Forelimb muscle (tissue), 1 donor: ENCODE results near the gene HPSE2. TPM values are rescaled to one million over a fixed set of nuclear protein-coding genes. Genes with fewer than 3 reads are reported as not detected.
A peak's percentile ranks its signal among the peaks of the same experiment; 100 is the strongest.
"Not testable (repeated sequence)": the region's sequence is repeated elsewhere in the genome, so short reads cannot be mapped to it uniquely, and the experiment has no call there.

Experiments used
- DNase-seq: peaks from one replicate; pipeline ENCODE4 v3.0.0-alpha.2; 2013; ENCODE audit warnings: low read depth
- polyA plus RNA-seq: library from polyadenylated mRNA; unstranded; fragments of 120-200 nt; gene quantifications from one replicate; pipeline ENCODE4 v1.2.1, GENCODE V29; 2013; ENCODE audit not compliant: insufficient read length

The HPSE2 gene
- polyA plus RNA-seq, 1 donor, result 0.25 TPM

DNA sequence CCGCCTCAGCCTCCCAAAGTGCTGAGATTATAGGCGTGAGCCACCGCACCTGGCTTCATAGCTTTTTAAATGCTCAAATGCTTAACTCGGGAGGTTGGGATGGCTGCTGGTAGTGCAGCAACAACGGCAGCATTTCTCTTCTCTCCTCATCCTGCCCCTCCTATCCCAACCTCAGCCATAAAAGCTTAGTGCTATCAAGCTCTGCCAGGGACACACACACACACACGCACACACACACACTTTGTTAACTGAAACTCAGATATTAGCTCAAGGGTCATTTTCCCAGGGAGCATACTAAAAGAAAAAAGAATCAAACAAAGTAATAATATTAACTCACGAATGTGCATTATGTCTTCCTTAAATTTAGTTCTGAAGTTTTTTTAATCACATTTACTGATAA, 725.9 kb downstream of the HPSE2 start:
- no peak for DNase-seq

DNA sequence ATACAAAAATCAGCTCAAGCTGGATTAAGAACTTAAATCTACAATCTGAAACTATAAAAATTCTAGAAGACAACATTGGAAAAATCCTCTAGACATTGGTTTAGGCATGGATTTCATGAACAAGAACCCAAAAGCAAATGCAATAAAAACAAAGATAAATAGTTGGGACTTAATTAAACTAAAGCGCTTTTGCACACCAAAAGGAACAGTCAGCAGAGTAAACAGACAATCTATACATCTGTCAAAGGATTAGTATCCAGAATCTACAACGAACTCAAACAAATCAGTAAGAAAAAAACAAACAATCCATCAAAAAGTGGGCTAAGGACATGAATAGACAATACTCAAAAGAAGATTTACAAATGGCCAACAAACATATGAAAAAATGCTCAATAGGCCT, 733.1 kb downstream of the HPSE2 start:
- DNase-seq, result not testable (repeated sequence)

DNA sequence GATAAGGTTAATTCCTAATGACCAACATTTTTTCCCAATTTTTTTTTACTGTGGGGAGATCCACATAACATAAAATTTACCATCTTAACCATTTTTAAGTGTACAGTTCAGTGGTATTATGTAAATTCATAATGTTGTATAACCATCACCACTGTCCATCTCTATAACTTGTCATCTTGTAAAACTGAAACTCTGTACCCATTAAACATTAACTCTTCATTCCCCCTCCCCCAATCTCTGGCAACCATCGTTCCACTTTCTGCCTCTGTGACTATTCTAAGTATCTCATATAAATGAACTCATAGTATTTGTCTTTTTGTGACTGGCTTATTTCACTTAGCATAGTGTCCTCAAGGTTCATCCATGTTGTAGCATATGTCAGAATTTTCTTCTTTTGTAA, 742.9 kb downstream of the HPSE2 start:
- no peak for DNase-seq

DNA sequence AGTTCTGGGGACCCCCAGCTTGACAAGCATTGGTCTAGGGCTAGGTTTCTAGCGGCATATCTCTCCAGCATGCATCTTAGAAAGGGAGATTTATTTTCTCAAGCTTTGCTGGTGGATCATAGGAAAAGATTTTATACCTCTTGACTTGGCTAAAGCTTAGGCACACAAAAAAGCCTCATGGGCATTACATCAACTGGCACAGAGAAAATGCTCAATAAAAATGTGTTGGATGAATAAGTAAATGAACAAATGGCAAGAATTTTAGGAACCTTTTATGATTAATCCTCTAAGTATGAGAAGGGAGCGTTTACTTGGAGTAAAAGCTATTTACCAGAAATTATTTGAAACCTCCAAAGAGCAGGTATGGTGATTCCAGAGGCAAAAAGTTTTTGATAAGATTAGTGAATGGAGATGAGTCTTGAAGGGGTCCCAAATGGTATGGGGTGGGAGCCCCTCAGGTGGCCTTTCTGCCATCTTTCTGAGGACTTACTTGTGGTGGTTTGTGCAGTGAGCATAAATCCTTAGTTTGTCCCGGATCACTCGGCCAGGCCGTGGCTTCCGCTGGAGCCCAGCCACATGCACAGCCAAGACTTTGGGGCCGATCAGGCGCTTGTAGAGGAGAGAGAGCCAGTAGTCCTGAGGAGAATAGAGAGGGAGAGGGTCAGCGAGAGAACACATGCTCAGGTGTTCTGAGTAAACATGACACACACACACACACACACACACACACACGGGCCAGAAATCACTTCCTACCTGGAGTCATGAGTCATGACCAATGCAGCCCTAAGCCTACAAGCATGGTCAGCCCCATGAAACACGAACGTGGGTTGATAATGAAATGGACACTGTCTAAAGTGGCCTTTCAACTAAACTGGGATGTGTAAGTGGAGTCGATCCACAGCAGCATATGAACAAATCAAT, 745.8 kb downstream of the HPSE2 start:
- DNase-seq, result no peak

DNA sequence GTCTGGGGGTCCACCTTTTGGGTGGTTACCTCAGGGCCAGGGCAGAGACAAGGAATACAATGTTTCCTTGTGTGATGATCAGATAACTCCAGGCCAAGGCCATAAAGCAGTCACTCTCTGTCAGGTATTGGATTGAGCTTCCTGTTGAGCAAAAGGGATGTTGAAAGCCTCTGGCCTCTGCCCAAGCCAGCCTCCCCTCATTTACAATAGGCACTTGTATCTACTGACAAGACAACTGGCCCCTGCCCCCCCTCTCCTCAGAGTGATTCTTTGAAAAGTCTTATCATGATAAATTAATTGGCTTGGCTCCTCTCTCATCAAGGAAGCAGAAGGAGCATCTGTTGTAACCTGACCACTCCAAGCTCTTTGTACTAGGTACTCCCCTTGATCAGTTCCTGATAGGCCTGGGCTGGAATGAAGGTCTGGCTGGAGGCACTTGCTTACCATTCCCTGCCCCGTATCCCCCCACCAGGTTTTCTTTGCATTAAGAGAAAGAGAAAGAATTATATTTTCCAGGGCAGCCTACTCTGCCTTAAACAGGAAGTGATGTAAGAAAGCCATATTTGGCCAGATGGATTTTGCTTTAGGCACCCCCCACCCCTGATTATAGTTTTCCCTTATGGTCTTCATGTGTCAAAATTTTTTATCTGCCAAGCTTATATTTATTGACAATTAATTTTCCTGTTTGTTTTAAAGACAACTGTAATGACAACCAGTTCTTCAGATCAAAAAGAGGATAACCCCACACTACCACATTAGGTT, 746.8 kb downstream of the HPSE2 start:
- no peak for DNase-seq

DNA sequence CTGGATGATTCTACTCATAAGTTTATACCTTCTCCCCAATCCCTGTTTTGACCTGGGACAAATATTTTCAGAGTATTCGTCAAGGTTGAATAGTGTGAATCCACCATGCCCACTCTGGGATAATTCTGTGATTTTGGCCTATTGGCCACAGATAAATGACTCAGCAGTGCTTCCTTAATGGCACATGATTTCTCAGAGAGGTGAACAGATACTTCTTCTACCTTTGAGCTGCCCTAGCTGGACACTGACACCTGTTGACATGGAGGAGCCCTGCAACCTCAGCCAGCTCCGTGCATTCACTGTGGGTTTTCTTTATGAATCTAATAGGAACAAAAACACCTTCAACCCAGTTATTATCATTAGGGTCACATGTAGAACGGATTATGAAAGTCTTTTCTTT, 748.0 kb downstream of the HPSE2 start:
- no peak for DNase-seq

DNA sequence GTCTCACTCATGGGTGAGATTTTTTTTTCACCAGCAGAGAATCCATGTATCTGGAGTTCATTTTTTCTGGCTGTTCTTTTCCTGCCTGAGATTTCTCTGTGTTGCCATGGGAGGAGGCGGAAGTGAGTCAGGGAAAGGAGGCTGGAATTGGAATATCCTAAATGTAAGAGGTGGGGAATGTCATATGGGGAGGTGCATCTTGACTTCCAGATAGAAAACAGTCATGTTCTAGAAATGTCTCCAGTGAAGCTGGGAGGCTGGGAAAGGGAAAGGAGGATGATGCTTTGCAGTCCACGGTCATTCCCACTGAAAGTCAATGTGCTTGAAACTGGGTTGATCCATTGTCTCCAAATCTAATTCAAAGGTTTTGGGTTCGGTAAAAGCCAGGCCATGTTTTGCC, 749.2 kb downstream of the HPSE2 start:
- DNase-seq, result no peak

DNA sequence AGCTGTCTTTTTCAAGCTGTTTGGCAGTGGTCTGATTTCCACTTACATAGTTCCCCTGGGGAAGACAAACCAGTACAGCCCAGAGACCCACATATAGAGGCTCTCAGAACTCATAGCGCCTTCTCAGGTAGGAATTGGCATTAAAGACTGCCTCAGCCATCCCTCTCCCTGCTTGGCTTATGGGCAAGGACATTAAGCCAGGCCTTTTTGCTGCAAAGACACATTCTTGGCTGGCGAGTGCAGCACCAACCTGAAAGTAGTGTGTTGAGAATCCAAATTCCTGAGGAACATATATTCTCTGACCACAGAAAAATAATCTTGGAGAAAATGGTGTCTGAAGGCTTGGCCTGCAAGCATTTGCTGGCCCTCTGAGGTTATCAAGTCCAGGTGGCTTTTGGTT, 749.7 kb downstream of the HPSE2 start:
- no peak for DNase-seq

DNA sequence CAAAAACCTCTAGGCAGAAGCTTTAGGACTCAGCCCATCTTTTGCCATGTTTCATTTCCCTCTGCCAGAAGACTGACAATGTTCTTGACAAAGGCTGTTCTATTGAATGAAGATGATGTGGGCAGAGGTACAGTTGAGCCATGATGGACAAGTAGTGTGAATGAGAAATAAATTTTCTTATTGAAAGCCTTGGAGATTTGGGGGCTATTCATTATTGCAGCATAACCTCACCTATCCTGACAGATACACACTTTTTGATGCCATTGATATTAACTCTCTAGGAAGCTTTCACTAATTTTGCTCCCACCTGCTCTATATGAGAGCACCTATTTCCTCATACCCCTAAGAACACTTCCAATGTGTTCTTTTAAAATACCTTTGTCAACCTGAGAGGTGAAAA, 752.0 kb downstream of the HPSE2 start:
- no peak for DNase-seq

DNA sequence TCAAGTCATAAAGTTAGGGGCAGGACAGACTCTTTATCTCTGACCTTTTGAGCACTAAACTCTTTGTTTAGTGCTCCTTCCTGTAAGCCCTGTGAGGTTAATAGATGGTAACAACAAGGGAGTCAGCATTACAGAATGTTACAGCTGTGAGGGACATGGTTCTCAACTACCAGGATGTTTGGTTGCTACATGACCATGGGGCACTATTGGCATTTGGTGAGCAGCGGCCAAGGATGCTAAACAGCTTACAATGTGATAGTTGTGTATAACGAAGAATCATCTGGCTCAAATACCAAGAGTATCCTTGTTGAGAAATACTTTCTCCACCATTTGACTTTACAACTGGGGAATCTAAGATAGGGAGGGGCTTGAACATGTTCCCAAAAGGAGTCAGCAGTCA, 753.6 kb downstream of the HPSE2 start:
- no peak for DNase-seq

DNA sequence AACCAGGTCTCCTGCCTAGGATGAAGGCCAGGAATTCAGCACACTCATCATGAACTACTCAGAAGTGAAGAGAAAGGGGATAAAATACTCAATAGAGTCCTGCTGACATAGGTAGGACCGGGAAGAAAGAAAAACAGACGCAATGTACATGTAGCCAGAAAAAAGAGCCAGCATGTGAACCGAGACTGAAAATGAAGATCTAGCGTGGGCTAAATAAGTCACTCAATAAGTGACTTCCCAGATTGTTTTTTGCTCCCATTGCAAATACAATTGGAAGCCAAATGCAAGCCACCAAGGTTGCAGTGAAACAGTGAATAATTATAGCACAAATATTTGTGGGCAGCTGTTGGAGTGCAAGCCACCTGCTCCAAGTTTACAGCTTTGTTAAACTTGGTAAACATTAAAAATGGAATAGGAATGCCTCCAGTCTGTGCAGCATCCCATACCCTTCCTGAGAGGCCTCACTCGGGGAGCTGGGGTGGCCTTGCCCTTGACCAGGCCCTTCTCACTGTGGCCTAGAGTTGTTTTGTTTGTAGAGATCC, 754.2 kb downstream of the HPSE2 start:
- no peak for DNase-seq

DNA sequence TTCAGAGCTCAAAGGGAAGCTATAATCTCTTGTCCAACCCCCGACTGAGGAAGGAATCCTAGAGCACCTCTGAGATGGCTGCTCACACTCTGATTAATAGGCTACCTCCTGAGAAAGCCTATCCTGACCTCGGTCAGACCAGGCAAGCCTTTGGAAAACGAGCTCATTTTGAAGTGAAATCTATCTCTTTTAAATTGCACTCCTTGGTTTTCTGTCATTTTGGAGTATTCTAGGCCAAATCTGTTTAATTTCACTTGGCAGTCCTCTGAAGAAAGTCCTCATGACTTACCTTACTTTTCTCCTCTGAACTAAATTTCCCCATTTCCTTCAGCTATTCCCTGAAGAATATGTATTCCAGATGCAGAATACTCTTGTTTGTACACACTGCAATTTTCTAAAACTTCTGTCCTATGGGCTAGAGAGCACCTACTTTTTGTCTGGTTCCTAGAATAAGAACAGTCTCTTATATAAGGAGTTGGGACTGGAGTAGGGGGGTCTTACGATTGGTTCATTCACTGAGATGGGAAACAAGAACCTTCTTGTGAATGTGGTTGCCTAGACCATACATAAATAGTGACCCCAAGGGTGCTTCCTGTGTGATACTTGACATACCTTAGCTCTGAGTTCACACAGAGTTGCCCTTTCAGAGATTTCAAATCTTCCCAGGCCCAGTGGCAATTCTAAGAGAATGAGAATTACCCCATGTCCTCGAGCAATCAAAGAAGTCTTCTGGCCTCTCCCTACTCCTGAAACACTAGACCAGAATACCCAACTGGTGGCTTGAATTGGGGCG, 757.0 kb downstream of the HPSE2 start:
- DNase-seq, result no peak

DNA sequence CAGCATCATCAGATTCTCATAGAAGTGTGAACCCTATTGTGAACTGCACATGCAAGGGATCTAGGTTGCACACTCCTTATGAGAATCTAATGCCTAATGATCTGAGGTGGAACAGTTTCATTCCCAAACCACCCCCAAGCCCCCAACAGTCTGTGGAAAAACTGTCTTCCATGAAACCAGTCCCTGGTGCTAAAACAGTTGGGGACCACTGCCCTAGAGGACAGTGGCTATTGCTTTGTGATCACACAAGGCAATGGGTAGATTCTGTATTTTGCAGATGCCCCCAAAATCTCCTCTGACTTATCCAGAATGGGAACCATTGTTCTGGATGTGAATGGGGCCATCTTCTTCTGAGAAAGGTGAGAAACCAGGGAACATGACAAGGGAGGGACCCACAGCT, 757.8 kb downstream of the HPSE2 start:
- no peak for DNase-seq

DNA sequence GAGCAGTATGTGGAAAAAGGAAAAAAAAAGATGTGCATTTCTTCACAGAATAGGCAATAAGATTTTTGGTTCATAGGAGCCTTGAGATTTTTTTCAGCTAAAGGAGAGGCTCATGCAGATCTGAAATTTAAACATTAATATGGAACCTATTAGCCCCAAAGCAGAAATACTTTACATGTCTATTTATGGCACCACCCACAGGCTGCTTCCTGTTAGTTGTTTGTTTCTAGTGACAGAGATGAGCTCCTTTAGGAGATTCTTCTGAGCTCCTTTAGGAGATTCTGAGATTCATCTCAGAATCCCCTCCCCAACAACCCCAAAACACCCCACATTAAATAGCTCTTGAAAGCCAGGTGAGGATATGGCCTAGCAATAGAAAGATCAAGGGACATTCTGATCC, 761.0 kb downstream of the HPSE2 start:
- no peak for DNase-seq

DNA sequence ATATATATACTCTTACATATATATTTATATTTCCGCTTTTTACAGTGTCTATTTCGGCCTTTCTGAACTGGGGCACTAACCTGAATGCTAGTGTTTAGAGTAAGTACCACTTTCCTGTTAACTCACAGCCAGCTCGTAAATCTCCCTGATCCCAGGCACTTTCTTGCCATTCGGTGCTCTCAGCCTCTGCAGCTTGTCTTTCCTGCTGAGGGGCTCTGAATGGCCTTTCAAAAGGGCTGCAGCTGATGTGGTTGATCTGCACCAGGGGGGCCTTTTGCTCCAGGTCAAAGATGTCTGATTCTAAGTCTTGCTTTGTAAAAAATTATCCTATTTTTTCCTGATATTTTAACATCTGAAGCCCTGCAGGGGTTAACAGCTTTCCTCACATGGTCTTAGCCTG, 763.5 kb downstream of the HPSE2 start:
- no peak for DNase-seq

DNA sequence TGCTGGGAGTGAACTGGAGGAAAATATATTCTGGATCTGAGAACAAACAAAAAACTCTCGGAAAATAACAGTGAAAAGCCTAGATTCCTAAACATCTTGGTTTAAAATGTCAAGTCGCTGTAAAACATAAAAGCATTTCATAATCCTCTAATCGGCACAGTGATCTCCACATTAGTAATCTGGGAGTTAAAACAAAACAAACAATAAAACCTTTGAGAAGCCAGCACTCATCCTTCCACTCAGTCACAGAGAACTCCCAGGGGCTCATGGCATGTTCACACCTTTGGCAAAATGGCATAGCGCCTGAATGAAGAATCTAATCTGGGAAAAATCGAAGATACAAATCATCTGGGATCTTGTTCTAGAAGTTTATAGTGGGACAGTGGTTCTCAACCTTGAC, 764.8 kb downstream of the HPSE2 start:
- DNase-seq, result no peak

DNA sequence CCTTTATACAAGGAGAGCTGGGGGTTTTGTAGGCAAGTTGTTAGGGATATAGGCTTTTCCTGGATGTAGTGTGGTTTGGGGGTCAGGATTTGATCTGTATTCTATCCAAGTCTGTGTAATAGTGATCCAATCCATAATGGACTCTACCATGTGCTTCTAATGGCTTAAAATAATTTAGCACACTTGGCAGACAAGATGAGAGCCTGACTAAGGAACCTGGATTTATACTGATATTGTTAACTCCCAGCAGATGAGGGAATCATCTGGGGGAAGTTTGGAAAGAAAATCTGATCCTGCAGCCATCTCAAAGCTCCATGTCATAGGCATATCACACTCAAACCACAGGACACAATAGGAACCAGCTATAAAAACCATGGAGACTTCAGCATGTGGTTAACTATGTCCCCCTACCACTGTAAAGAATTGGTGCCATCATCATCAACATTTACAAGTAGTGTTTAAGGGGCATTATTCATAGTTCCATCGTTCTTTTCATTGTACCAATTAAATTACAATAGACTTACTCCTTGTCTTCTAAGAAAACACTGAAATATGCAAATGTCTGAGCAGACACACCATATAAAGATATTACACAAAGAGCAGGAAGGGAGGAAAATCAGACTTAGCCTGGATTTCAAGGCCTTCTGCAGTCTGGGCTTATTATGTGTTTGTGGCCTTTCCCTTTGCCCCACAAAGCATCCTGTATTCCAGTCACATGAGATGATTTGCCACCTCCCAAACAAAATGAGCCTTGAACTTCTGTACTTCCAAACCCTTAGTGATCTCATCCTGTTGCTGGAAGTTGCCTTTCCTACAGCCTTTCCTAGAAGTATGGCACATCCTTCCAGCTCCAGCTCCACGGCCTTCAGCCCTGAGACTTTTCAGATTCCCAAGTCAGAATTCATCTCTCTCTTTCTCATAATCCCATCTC, 766.4 kb downstream of the HPSE2 start:
- DNase-seq, result no peak

DNA sequence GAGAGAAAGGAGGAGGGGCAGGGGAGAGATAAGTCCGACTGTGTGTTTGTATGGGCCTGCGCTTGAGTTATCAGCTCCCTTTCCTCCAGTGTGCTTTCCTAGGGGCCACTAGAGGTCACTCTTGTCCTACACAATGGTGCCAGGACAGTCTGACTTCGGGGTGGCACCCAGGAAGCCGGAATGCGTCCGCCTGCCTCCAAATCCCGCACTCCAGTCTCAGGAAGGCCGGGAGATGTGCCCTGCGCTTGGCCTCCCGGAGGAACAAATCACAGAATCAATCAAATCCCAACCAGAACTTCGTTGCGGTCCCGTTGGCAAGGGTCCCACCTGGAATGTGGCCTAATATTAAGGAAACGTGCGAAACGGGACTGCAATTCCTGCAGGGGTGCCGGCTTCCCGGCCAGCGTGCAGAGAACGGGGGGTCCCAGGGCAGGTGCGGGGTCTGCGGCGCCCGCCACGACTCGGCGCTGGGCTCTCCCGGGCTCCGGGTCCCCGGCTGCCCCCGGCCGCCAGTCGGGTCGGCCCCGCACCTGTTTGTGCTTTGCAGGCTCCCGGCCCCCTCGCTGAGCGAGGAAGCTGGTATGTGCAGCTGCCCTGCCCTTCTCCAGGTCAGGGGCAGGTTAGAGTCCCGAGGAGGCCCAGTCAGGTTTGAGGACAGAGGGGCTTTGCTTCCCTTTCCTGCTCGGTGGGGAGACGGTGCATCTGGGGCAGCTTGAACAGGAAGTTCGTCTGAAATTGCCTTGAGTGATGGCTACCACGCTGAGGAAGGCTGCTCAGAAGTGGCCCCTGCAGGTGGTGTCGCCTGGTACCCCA, 767.9 kb downstream of the HPSE2 start:
- DNase-seq, result peak; percentile 63

DNA sequence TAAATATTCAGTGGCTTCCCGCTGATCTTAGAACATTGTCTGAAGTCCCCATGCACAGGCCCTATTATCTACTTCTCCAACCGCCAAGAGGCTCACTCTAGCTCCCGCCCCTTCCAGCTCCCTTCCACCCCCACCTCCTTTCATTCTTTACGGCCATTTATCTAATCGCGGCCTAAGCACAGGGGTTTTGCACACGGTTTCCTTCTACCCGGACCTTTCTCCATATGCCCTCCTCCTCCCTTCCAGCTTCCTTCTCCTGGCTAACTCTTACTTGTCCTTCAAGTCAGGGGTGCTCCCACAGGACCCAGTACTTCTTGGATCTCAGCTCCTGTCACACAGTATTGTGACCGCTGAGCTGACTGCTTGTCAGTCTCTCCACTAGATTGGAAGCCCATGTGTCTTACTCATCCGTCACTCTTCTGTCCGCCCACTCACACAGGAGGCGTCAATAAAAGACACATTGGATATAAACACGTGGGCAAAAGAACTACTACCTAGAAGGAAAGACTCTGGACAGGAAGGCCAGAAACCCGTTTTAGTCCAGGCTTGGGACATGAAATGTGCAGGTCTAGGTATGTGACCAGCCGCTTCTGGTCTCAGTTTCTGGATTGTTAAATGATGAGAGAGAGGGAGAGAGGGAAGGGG, 768.7 kb downstream of the HPSE2 start:
- DNase-seq, result no peak
